HepG2 (cell line): ENCODE data around the gene STAT5A. TPM values are rescaled to one million over a fixed set of nuclear protein-coding genes. Genes with fewer than 3 reads are reported as not detected.
A peak's percentile ranks its signal among the peaks of the same experiment; 100 is the strongest.

Experiments
- ATAC-seq: fragments of 200-7000 bp; cut with Tn5 transposase; 3 replicates; pipeline ENCODE4 v1.9.1; 2020; ENCODE audit warnings: mild to moderate bottlenecking, moderate library complexity
- BruUV-seq: library from RNA; stranded (reverse); fragments of 400-500 nt; replicated peaks from 2 replicates; lab custom pipeline; 2021; lab: Mats Ljungman, UMichigan
- CTCF ChIA-PET: fragments of 300-600 bp; formaldehyde crosslinking; extraction: SDS; loops from one replicate; lab custom pipeline; 2021; ENCODE audit warnings: low total read pairs, inconsistent platforms, low intra/inter-chr PET ratio; lab: Yijun Ruan, JAX
- POLR2A ChIA-PET: fragments of 350-600 bp; sonication (Branson Sonifier 250); formaldehyde crosslinking; loops from one replicate; lab custom pipeline; 2020; ENCODE audit warnings: antibody characterized with exemption, inconsistent platforms; lab: Yijun Ruan, JAX
- DNase-seq: peaks from one replicate; pipeline ENCODE4 v3.0.0-alpha.2; 2015; ENCODE audit warnings: low spot score
- FAIRE-seq: peaks from 3 replicates; lab custom pipeline; 2011; peaks lifted over from hg19 to GRCh38; lab: Jason Lieb, UNC
- H2AFZ ChIP-seq: one replicate; pipeline ENCODE4 v1.6.1; 2011; ENCODE audit warnings: low read length, inconsistent platforms
- H3K27ac ChIP-seq: fragments of 300-600 bp; 3 replicates; pipeline ENCODE4 v1.8.0; 2011; ENCODE audit warnings: mixed run types, mild to moderate bottlenecking, mixed read lengths, low read length, inconsistent platforms; ENCODE audit not compliant: insufficient read depth; ENCODE audit errors: extremely low read length
- H3K27me3 ChIP-seq, 2 experiments: fragments of 200-600 bp in 1 of 2; 2 replicates in 1 of 2; 3 replicates in 1 of 2; pipeline versions ENCODE4 v1.6.0 to v1.8.0; 2011; ENCODE audit warnings: low read length in 2 of 2, mild to moderate bottlenecking in 2 of 2, moderate library complexity in 2 of 2, inconsistent platforms in 1 of 2; ENCODE audit not compliant: insufficient read depth in 2 of 2, control insufficient read depth in 1 of 2
- H3K36me3 ChIP-seq, 2 experiments: fragments of 200-600 bp in 1 of 2; replicated peaks in 1 of 2; 2 replicates in 1 of 2; 3 replicates in 1 of 2; pipeline versions ENCODE4 v1.5.1 to v1.8.0; 2011; ENCODE audit warnings: low read length in 2 of 2, inconsistent platforms in 1 of 2; ENCODE audit not compliant: insufficient read depth in 2 of 2, control insufficient read depth in 1 of 2
- H3K4me1 ChIP-seq: 2 replicates; pipeline ENCODE4 v1.5.1; 2012; ENCODE audit warnings: low read length, inconsistent platforms; ENCODE audit not compliant: insufficient read depth
- H3K4me2 ChIP-seq: 2 replicates; pipeline ENCODE4 v1.6.0; 2011; ENCODE audit warnings: low read depth, low read length, inconsistent platforms
- H3K4me3 ChIP-seq, 3 experiments: fragments of 200-600 bp in 1 of 3; sonication (generic), shearing (Covaris generic) in 1 of 3; replicated peaks in 1 of 3; 2 replicates each; pipeline ENCODE4 v1.5.1; 2011 to 2016; ENCODE audit warnings: low read length in 3 of 3, inconsistent platforms in 2 of 3, low read depth in 2 of 3, mild to moderate bottlenecking in 2 of 3, control low read depth in 1 of 3, mixed read lengths in 1 of 3; ENCODE audit not compliant: insufficient read depth in 1 of 3
- H3K79me2 ChIP-seq: one replicate; pipeline ENCODE4 v1.6.1; 2011; ENCODE audit warnings: low read length, inconsistent platforms; ENCODE audit not compliant: insufficient read depth
- H3K9ac ChIP-seq: 2 replicates; pipeline ENCODE4 v1.6.0; 2011; ENCODE audit warnings: mild to moderate bottlenecking, low read depth, low read length, inconsistent platforms; ENCODE audit not compliant: insufficient read depth
- H3K9me3 ChIP-seq: 2 replicates; pipeline ENCODE4 v1.5.1; 2012; ENCODE audit warnings: mild to moderate bottlenecking, low read length
- H4K20me1 ChIP-seq: 2 replicates; pipeline ENCODE4 v1.6.0; 2011; ENCODE audit warnings: inconsistent platforms, mild to moderate bottlenecking, low read length, moderate library complexity; ENCODE audit not compliant: insufficient read depth
- FOSL1 ChIP-seq: sonication (generic); formaldehyde crosslinking; IDR thresholded peaks from 2 replicates; pipeline ENCODE4 v1.9.0; 2021; ENCODE audit warnings: missing genetic modification reagents, borderline replicate concordance
- HIVEP1 ChIP-seq: sonication (generic); formaldehyde crosslinking; IDR thresholded peaks from 2 replicates; pipeline ENCODE4 v1.4.0; 2020; ENCODE audit warnings: mild to moderate bottlenecking, missing genetic modification reagents
- JUN ChIP-seq: sonication (generic); formaldehyde crosslinking; IDR thresholded peaks from 2 replicates; pipeline ENCODE4 v1.4.0; 2020; ENCODE audit warnings: mild to moderate bottlenecking, missing genetic modification reagents
- LRRFIP1 ChIP-seq: sonication (generic); formaldehyde crosslinking; conservative IDR thresholded peaks from 2 replicates; pipeline ENCODE4 v1.4.0; 2020; ENCODE audit warnings: missing genetic modification reagents
- MYPOP ChIP-seq: sonication (generic); formaldehyde crosslinking; IDR thresholded peaks from 2 replicates; pipeline ENCODE4 v1.8.1; 2023; ENCODE audit warnings: mild to moderate bottlenecking, moderate library complexity, missing genetic modification reagents
- NONO ChIP-seq, 2 experiments: fragments of 450-650 bp in 1 of 2; sonication (generic) in 1 of 2; formaldehyde crosslinking in 1 of 2; IDR thresholded peaks in 1 of 2; conservative IDR thresholded peaks in 1 of 2; 2 replicates each; pipeline versions ENCODE4 v1.6.1 to v1.8.0; 2017 to 2022; ENCODE audit warnings: mild to moderate bottlenecking in 1 of 2, missing genetic modification reagents in 1 of 2, moderate library complexity in 1 of 2
- RELA ChIP-seq: sonication (generic); formaldehyde crosslinking; IDR thresholded peaks from 2 replicates; pipeline ENCODE4 v1.4.0; 2020; ENCODE audit warnings: missing genetic modification reagents
- SP1 ChIP-seq, 2 experiments: fragments of 450-650 bp in 1 of 2; sonication (generic) in 1 of 2; formaldehyde crosslinking in 1 of 2; IDR thresholded peaks; 2 replicates each; pipeline versions ENCODE4 v1.4.0 to v1.6.1; 2016 to 2020; ENCODE audit warnings: missing genetic modification reagents in 1 of 2
- TCF12 ChIP-seq, 2 experiments: fragments of 450-650 bp in 1 of 2; sonication (generic) in 1 of 2; formaldehyde crosslinking in 1 of 2; IDR thresholded peaks; 2 replicates each; pipeline versions ENCODE4 v1.6.1 to v1.8.0; 2017 to 2022; ENCODE audit warnings: antibody characterized with exemption in 1 of 2, mild to moderate bottlenecking in 1 of 2, missing genetic modification reagents in 1 of 2, moderate library complexity in 1 of 2
- ZBTB7A ChIP-seq: sonication (generic); formaldehyde crosslinking; IDR thresholded peaks from 2 replicates; pipeline ENCODE4 v1.8.0; 2022; ENCODE audit warnings: mild to moderate bottlenecking, missing genetic modification reagents
- ZNF20 ChIP-seq: sonication (generic); formaldehyde crosslinking; IDR thresholded peaks from 2 replicates; pipeline ENCODE4 v1.4.0; 2020; ENCODE audit warnings: mild to moderate bottlenecking, moderate library complexity, missing genetic modification reagents
- ZNF205 ChIP-seq: IDR thresholded peaks from 2 replicates; pipeline ENCODE4 v1.6.1; 2018; ENCODE audit warnings: missing biosample characterization, missing genetic modification reagents
- ZNF546 ChIP-seq: sonication (generic); formaldehyde crosslinking; conservative IDR thresholded peaks from 2 replicates; pipeline ENCODE4 v1.8.1; 2023; ENCODE audit warnings: mild to moderate bottlenecking, missing genetic modification reagents
- ZNF652 ChIP-seq: IDR thresholded peaks from 2 replicates; pipeline ENCODE4 v1.6.1; 2016; ENCODE audit warnings: low read depth, borderline replicate concordance
- ZNF800 ChIP-seq: sonication (generic); formaldehyde crosslinking; IDR thresholded peaks from 2 replicates; pipeline ENCODE4 v1.4.0; 2020; ENCODE audit warnings: missing genetic modification reagents
- WGBS: methylation state at CpG from one replicate; pipeline ENCODE4 v1.1.6; 2017; ENCODE audit warnings: low lambda C conversion rate; 5-methylcytosine and 5-hydroxymethylcytosine counted together
- in situ Hi-C: cut with HindIII; loops from 2 replicates; pipeline ENCODE4 v1.10.0; 2017; ENCODE audit warnings: low pct_unique_long_range_greater_than_20kb; ENCODE audit not compliant: extremely low pct_ligation_motif_present
- intact Hi-C: fragments of 100-400 bp; cut with micrococcal nuclease; formaldehyde crosslinking; loops from one replicate; pipeline ENCODE4 v1.10.0; 2022; ENCODE audit not compliant: unreplicated experiment
- polyA plus RNA-seq, 8 experiments: library from polyadenylated mRNA; depleted of rRNA in 3 of 8; stranded (reverse) in 7 of 8; unstranded in 1 of 8; fragments of >200 nt; fragmentation: Illumina TruSeq in 4 of 8; extraction: Trizol in 4 of 8; gene quantifications; 2 replicates each; pipeline versions ENCODE4 v1.2.1 to v1.2.3, GENCODE V29; 2011 to 2016; ENCODE audit warnings: low read depth in 4 of 8, missing spikeins in 1 of 8, mixed read lengths in 1 of 8; ENCODE audit not compliant: insufficient read depth in 1 of 8
- total RNA-seq, 5 experiments: library from RNA; depleted of rRNA; stranded (reverse); fragments of >200 nt; fragmentation: Illumina TruSeq; extraction: Trizol; gene quantifications; 2 replicates each; pipeline ENCODE4 v1.2.3, GENCODE V29; 2016; ENCODE audit warnings: low read depth in 1 of 5

The STAT5A gene
- total and polyA plus RNA-seq, 2 of the 13 experiments (the other 11 are each of a cell fraction or from before 2014, with no cell fraction given): 1.4 to 4.1 TPM

- H3K9ac ChIP-seq: peak overlapping the region; percentile 55
- ChIA-PET POLR2A (interaction anchor here (0.6 to 3.7 kb wide), 27 partner anchors 9 to 432 kb away, joined by 3 to 47 read pairs (median 5); partner anchors contain the start of genes CAVIN1, DNAJC7, GHDC and NAGLU), CTCF (interaction anchor here (1.4 to 1.9 kb wide), 2 partner anchors 12 to 95 kb away, joined by 6 to 10 read pairs; no protein-coding TSS in a partner anchor)
- H3K36me3 ChIP-seq: peaks cover 2 to 5% of the 10 kb centered on the region in 2 experiments; a peak in 2 of 5 replicates
- DNase-seq: peak; percentile 91
- 26% methylated on average over 19 of the region's 19 CpGs for WGBS
- intact Hi-C loops: no loop called here
- peaks cover 80% of the 10 kb centered on the region for H3K4me1 ChIP-seq
- peak; percentile 87 for ATAC-seq
- H3K4me3 ChIP-seq: peak overlapping the region; percentile 47 to 65 (median 51)
- peak overlapping the region; percentile 73 for H3K27ac ChIP-seq
- TSS peak; percentile 33 for BruUV-seq
- H4K20me1 ChIP-seq: no peaks in the 10 kb centered on the region
- H3K79me2 ChIP-seq: no peaks in the 10 kb centered on the region
- H3K4me2 ChIP-seq: peak overlapping the region; percentile 82
- no peaks in the 10 kb centered on the region for H3K9me3 ChIP-seq
- H2AFZ ChIP-seq: no peak overlapping the region
- no peaks in the 10 kb centered on the region for H3K27me3 ChIP-seq
- FAIRE-seq: peak; percentile 100
- in situ Hi-C loops: no loop called here
- TF ChIP-seq FOSL1 (CRISPR knock-in tag) (no peak), MYPOP (CRISPR knock-in tag) (peak; percentile 82), SP1 (IDR thresholded peaks at IDR 0.05) (no peak), SP1 (CRISPR knock-in tag; IDR thresholded peaks at IDR 0.05) (peak; percentile 67), HIVEP1 (CRISPR knock-in tag) (peak; percentile 62; the same call in 1 of the 2 replicates), ZNF800 (peak; percentile 57; the same call in 1 of the 2 replicates), ZNF652 (CRISPR knock-in tag) (no peak; the same call in 1 of the 2 replicates), TCF12 (IDR thresholded peaks at IDR 0.05) (no peak), TCF12 (CRISPR knock-in tag; IDR thresholded peaks at IDR 0.05) (0 out of 2 replicates have a peak, but pooled peaks have one; percentile 77), ZNF546 (CRISPR knock-in tag) (peak; percentile 90), JUN (CRISPR knock-in tag) (no peak), ZBTB7A (CRISPR knock-in tag) (peak; percentile 83; the same call in 1 of the 2 replicates), NONO (IDR thresholded peaks at IDR 0.05) (no peak), NONO (CRISPR knock-in tag; conservative IDR thresholded peaks at IDR 0.05) (peak; percentile 74; the same call in 1 of the 2 replicates), RELA (CRISPR knock-in tag) (no peak), ZNF205 (peak; percentile 68; the same call in 1 of the 2 replicates), ZNF20 (no peak), LRRFIP1 (CRISPR knock-in tag) (0 out of 2 replicates have a peak, but pooled peaks have one; percentile 37)
Measured at GRCh38 chr17:42311240-42312034, 23.1 kb downstream of the STAT5A start.
